GM12875 (cell line): ENCODE results near the gene SLC25A14.

Source experiments
- H3K4me3 ChIP-seq: one replicate; pipeline ENCODE4 v1.5.1; 2011; ENCODE audit warnings: low read depth, low read length, control low read depth
- CTCF ChIP-seq: IDR thresholded peaks from 2 replicates; pipeline ENCODE4 v1.5.1; 2011; ENCODE audit warnings: low read depth, mild to moderate bottlenecking, control low read depth, inconsistent platforms, low read length, moderate library complexity, borderline replicate concordance; ENCODE audit not compliant: insufficient read depth

The SLC25A14 gene

GRCh38 chrX:130378024-130378669 is 38.4 kb downstream of the SLC25A14 start:
- no peak overlapping the region for H3K4me3 ChIP-seq
- no peak for TF ChIP-seq CTCF

GRCh38 chrX:130385520-130385919 is 45.8 kb downstream of the SLC25A14 start, which contains the start of gene GPR119:
TSS of gene GPR119 (minus strand) at chrX:130385674. CDS start at chrX:130385447, 227 bp downstream.
- no peak for TF ChIP-seq CTCF
- no peak within 1 kb of the TSS for H3K4me3 ChIP-seq

- no peak for TF ChIP-seq CTCF
These were observed 46.7 kb downstream of the SLC25A14 start for GRCh38 chrX:130386408-130386808.

GRCh38 chrX:130393451-130394074 is 53.8 kb downstream of the SLC25A14 start:
- TF ChIP-seq CTCF: peak; percentile 60
- H3K4me3 ChIP-seq: no peak overlapping the region

More at GRCh38 chrX:130386408-130386808, 46.7 kb downstream of the SLC25A14 start:
- H3K4me3 ChIP-seq: no peak overlapping the region

- TF ChIP-seq CTCF: no peak
- no peak overlapping the region for H3K4me3 ChIP-seq
These were observed 55.6 kb downstream of the SLC25A14 start for GRCh38 chrX:130395341-130395740.

- no peak for TF ChIP-seq CTCF
These were observed 61.9 kb downstream of the SLC25A14 start, which contains the start of gene RBMX2 for GRCh38 chrX:130401415-130402207. TSS of gene RBMX2 (plus strand) at chrX:130401987. CDS start at chrX:130402033, 46 bp downstream.

GRCh38 chrX:130402208-130402684 is 62.5 kb downstream of the SLC25A14 start:
- H3K4me3 ChIP-seq: peak overlapping the region; percentile 86
- no peak for TF ChIP-seq CTCF

More at GRCh38 chrX:130401415-130402207, 61.9 kb downstream of the SLC25A14 start, which contains the start of gene RBMX2:
- peak within 1 kb of the TSS; percentile 86 for H3K4me3 ChIP-seq
